HCT116 (cell line): ENCODE results near the gene THAP9. TPM values are rescaled to one million over a fixed set of nuclear protein-coding genes. Genes with fewer than 3 reads are reported as not detected.
A peak's percentile ranks its signal among the peaks of the same experiment; 100 is the strongest.
"Not testable (repeated sequence)": the region's sequence is repeated elsewhere in the genome, so short reads cannot be mapped to it uniquely, and the experiment has no call there.

Source experiments
- ATAC-seq: fragments of 200-7000 bp; cut with Tn5 transposase; 2 replicates; pipeline ENCODE4 v1.9.1; 2020; ENCODE audit warnings: mild to moderate bottlenecking, moderate library complexity
- BruUV-seq: library from RNA; stranded (reverse); fragments of 400-500 nt; replicated peaks from 2 replicates; lab custom pipeline; 2021; lab: Mats Ljungman, UMichigan
- CTCF ChIA-PET: fragments of 300-600 bp; sonication (Branson Sonifier 250); formaldehyde crosslinking; loops from one replicate; lab custom pipeline; 2021; ENCODE audit warnings: antibody characterized with exemption; lab: Charles Lee
- POLR2A ChIA-PET: fragments of 300-600, 350-600 bp; sonication (Branson Sonifier 250); formaldehyde crosslinking; loops from one replicate; lab custom pipeline; 2021; ENCODE audit warnings: antibody characterized with exemption; lab: Charles Lee
- RAD21 ChIA-PET, 2 experiments: fragments of 300-600 bp; sonication (Branson Sonifier 250); formaldehyde crosslinking; loops; one replicate each; lab custom pipeline; 2023; ENCODE audit warnings: low total read pairs in 2 of 2; ENCODE audit not compliant: uncharacterized antibody in 2 of 2, unreplicated experiment in 2 of 2, low non-redundant PET in 1 of 2; lab: Charles Lee
- DNase-seq: peaks from one replicate; pipeline ENCODE4 v3.0.0-alpha.2; 2010; ENCODE audit warnings: low read depth, low spot score
- H2AFZ ChIP-seq: fragments of 200-600 bp; shearing (Covaris generic), sonication (generic); 2 replicates; pipeline ENCODE4 v1.6.1; 2017; ENCODE audit warnings: low read depth, mixed run types, mixed read lengths, antibody characterized with exemption, low read length; ENCODE audit not compliant: poor library complexity, severe bottlenecking
- H3K27ac ChIP-seq: 2 replicates; pipeline ENCODE4 v1.5.1; 2012; ENCODE audit warnings: low read depth, low read length
- H3K27me3 ChIP-seq: fragments of 200-600 bp; sonication (generic); 2 replicates; pipeline ENCODE4 v1.6.1; 2016; ENCODE audit warnings: mixed run types, low read length, mixed read lengths; ENCODE audit not compliant: insufficient read depth
- H3K36me3 ChIP-seq, 2 experiments: fragments of 200-500 bp in 1 of 2; fragments of 200-600 bp in 1 of 2; sonication (Bioruptor generic) in 1 of 2; sonication (generic) in 1 of 2; 2 replicates each; pipeline versions ENCODE4 v1.5.1 to v1.6.1; 2014 to 2016; ENCODE audit warnings: low read length in 2 of 2, inconsistent platforms in 1 of 2, mixed read lengths in 1 of 2, mixed run types in 1 of 2; ENCODE audit not compliant: insufficient read depth in 2 of 2, control insufficient read depth in 1 of 2
- H3K4me1 ChIP-seq, 2 experiments: fragments of 200-600 bp in 1 of 2; sonication (generic) in 1 of 2; 2 replicates each; pipeline versions ENCODE4 v1.5.1 to v1.6.1; 2012 to 2017; ENCODE audit warnings: low read length in 2 of 2, inconsistent platforms in 1 of 2, mild to moderate bottlenecking in 1 of 2, mixed read lengths in 1 of 2, mixed run types in 1 of 2, moderate library complexity in 1 of 2; ENCODE audit not compliant: insufficient read depth in 2 of 2, control insufficient read depth in 1 of 2
- H3K4me2 ChIP-seq: fragments of 200-600 bp; sonication (generic); 2 replicates; pipeline ENCODE4 v1.6.1; 2017; ENCODE audit warnings: mixed run types, low read length, mixed read lengths
- H3K4me3 ChIP-seq, 2 experiments: fragments of 200-600 bp in 1 of 2; sonication (generic) in 1 of 2; replicated peaks in 1 of 2; 2 replicates each; pipeline ENCODE4 v1.5.1; 2011 to 2016; ENCODE audit warnings: low read length in 2 of 2, control low read depth in 1 of 2, low read depth in 1 of 2, mild to moderate bottlenecking in 1 of 2, mixed read lengths in 1 of 2, mixed run types in 1 of 2
- H3K79me2 ChIP-seq: fragments of 200-600 bp; sonication (generic); 2 replicates; pipeline ENCODE4 v1.6.1; 2017; ENCODE audit warnings: mild to moderate bottlenecking, mixed run types, low read length, moderate library complexity, mixed read lengths; ENCODE audit not compliant: insufficient read depth
- H3K9ac ChIP-seq: fragments of 200-600 bp; sonication (generic); 2 replicates; pipeline ENCODE4 v1.6.1; 2016; ENCODE audit warnings: low read length, mixed read lengths
- H3K9me2 ChIP-seq: fragments of 200-600 bp; sonication (generic), shearing (Covaris generic); 2 replicates; pipeline ENCODE4 v1.6.1; 2017; ENCODE audit warnings: mixed run types, mild to moderate bottlenecking, moderate library complexity; ENCODE audit not compliant: insufficient read depth
- H3K9me3 ChIP-seq, 2 experiments: fragments of 200-500 bp in 1 of 2; fragments of 200-600 bp in 1 of 2; sonication (Bioruptor generic) in 1 of 2; sonication (generic) in 1 of 2; 2 replicates each; pipeline ENCODE4 v1.6.1; 2014 to 2017; ENCODE audit warnings: low read length in 2 of 2, mixed read lengths in 2 of 2, inconsistent platforms in 1 of 2, low read depth in 1 of 2, mild to moderate bottlenecking in 1 of 2, mixed run types in 1 of 2, moderate library complexity in 1 of 2; ENCODE audit not compliant: control insufficient read depth in 1 of 2, insufficient read depth in 1 of 2
- H4K20me1 ChIP-seq: fragments of 200-600 bp; sonication (generic), shearing (Covaris generic); 2 replicates; pipeline ENCODE4 v1.6.1; 2017; ENCODE audit warnings: mixed run types, mild to moderate bottlenecking, moderate library complexity; ENCODE audit not compliant: insufficient read depth
- CTCF ChIP-seq, 3 experiments: fragments of 200-600 bp in 1 of 3; sonication (generic) in 1 of 3; IDR thresholded peaks in 2 of 3; conservative IDR thresholded peaks in 1 of 3; 2 replicates each; pipeline ENCODE4 v1.5.1; 2012 to 2017; ENCODE audit warnings: low read depth in 2 of 3, low read length in 2 of 3, antibody characterized with exemption in 1 of 3, borderline replicate concordance in 1 of 3, control low read depth in 1 of 3, mild to moderate bottlenecking in 1 of 3, mixed read lengths in 1 of 3, mixed run types in 1 of 3, moderate library complexity in 1 of 3; ENCODE audit not compliant: insufficient read depth in 1 of 3
- MAX ChIP-seq: IDR thresholded peaks from 2 replicates; pipeline ENCODE4 v1.6.1; 2012
- intact Hi-C: fragments of 100-400 bp; cut with micrococcal nuclease; formaldehyde crosslinking; loops from 2 replicates; pipeline ENCODE4 v1.10.0; 2022
- total RNA-seq: library from RNA; stranded (reverse); gene quantifications from one replicate; pipeline ENCODE4 v1.2.1, GENCODE V29; 2021; ENCODE audit not compliant: unreplicated experiment

Gene THAP9
- total RNA-seq, 1 experiment from 2014 or later: 6.4 TPM

- H3K27me3 ChIP-seq: no peaks in the 10 kb centered on the region
- RAD21 ChIA-PET: no interaction called here
- ATAC-seq (peak; percentile 83), DNase-seq (no peak)
- peaks cover 52 to 58% of the 10 kb centered on the region in 2 experiments for H3K36me3 ChIP-seq
- H3K79me2 ChIP-seq: no peaks in the 10 kb centered on the region
- no peak overlapping the region for H2AFZ ChIP-seq
- no peak overlapping the region for H3K4me3 ChIP-seq
- no peaks in the 10 kb centered on the region; the same call in 1 of the 2 replicates for H4K20me1 ChIP-seq
- BruUV-seq: no TSS peak
- no peaks in the 10 kb centered on the region for H3K4me1 ChIP-seq
- no peaks in the 10 kb centered on the region for H3K9me3 ChIP-seq
- CTCF ChIA-PET: interaction anchor here (0.7 to 1.7 kb wide), 12 partner anchors 8 to 431 kb away, joined by 3 to 9 read pairs (median 3); partner anchors contain the start of gene COQ2
- no peak overlapping the region for H3K27ac ChIP-seq
- no peak overlapping the region for H3K9ac ChIP-seq
- POLR2A ChIA-PET: interaction anchor here (0.6 kb wide), 1 partner anchor 39 kb away, joined by 3 read pairs; no protein-coding TSS in a partner anchor
- TF ChIP-seq MAX (no peak), CTCF (IDR thresholded peaks at IDR 0.05 in 2 of 3, conservative IDR thresholded peaks at IDR 0.05 in 1 of 3; ENCODE audit: borderline replicate concordance in 1 of 3, insufficient read depth in 1 of 3, low read depth in 2 of 3, low read length in 2 of 3) (0 out of 6 replicates have a peak, but pooled peaks of 2 of the 3 experiments have one; percentile 1 to 8)
- no peaks in the 10 kb centered on the region for H3K9me2 ChIP-seq
- no peak overlapping the region for H3K4me2 ChIP-seq
- intact Hi-C loops: loop anchor here (1.0 to 2.0 kb wide), 3 partner anchors 157 to 429 kb away; partner anchors contain the start of gene LIN54
Observed at GRCh38 chr4:82852751-82853285, 47.7 kb upstream of the THAP9 start.

GRCh38 chr4:82860487-82860886 lies 40.0 kb upstream of the THAP9 start:
- H3K79me2 ChIP-seq, CTCF ChIA-PET, H3K9me2 ChIP-seq, H3K9me3 ChIP-seq, H3K4me1 ChIP-seq, H3K27me3 ChIP-seq, H3K9ac ChIP-seq, BruUV-seq, RAD21 ChIA-PET, H3K4me3 ChIP-seq, H2AFZ ChIP-seq, ATAC-seq, H4K20me1 ChIP-seq, POLR2A ChIA-PET, intact Hi-C loops, DNase-seq, H3K27ac ChIP-seq, H3K4me2 ChIP-seq: not testable (repeated sequence)
- H3K36me3 ChIP-seq: peaks cover 35 to 53% of the 10 kb centered on the region in 2 experiments
